Stimulated activated CD4-positive, alpha-beta T cell treated with anti-CD3 and anti-CD28 coated beads, Interleukin-1b, Interleukin-23, amount 100 ng/mL, for 1 hour (primary cell): ENCODE measurements around the gene GPANK1.
A peak's percentile ranks its signal among the peaks of the same experiment; 100 is the strongest.

Source experiments
- DNase-seq, 2 donors: peaks; one replicate each; pipeline ENCODE4 v3.0.0-alpha.2; 2020; ENCODE audit warnings: low read depth in 2 of 2

The GPANK1 gene

DNA sequence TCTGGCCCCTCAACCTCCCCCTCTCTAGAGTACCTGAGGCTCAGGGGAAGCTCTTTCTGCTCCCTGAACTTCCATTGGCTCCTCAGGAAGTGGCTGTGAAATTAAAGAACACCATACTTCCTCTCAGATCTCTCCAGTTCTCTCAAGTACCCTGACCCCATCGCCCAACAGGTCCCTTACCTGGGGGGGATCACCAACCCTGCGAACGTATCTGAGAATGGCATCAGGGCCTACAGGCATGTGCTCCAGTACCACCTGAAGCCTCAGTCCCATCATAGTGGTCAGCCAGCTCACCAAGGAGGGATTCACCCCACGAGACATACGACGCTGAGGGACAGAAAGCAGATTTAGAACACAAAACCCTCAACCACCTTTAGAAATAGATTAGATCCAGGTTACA lies 24.2 kb downstream of the GPANK1 start:
- no peak for DNase-seq

DNA sequence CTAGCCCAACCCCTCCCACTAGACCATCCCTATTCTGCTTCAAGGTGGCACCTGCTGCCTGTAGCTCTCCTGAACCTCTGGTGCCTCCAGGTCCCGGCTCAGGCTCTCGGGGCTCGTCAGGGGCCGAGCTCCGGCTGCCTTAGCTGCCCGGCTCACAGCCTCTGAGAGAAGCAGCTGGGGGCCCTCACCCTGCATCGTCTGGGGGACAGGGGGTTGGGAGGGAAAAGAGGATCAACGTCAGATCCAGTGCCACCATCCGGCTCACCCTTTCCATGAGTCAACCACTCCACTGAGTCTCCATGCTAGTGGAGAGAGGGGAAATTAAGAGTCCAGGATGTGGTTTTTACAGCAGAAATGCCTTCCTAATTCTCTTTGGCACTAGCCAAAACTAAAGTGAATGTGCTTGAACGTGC lies 25.3 kb downstream of the GPANK1 start:
- DNase-seq, result no peak

DNA sequence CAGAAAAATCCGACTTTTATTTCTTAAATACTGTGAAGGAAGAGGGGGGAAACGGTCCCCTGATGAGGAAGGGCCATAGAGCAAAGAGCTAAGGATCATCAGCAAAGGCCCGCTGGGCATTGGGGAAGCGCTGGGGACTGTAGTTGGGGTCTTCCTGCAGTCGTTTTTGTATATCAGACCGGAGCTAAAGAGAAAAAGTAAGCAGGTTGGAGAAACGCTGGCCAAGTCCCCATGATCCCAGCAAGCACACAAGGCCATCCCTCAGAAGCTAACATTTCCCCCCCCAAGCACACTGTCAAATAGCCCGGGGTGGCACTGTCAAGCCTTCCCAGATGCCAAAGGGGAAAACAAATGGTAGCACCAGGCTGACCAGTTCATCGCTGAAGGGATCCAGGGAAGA lies 25.8 kb downstream of the GPANK1 start:
- no peak for DNase-seq

DNA sequence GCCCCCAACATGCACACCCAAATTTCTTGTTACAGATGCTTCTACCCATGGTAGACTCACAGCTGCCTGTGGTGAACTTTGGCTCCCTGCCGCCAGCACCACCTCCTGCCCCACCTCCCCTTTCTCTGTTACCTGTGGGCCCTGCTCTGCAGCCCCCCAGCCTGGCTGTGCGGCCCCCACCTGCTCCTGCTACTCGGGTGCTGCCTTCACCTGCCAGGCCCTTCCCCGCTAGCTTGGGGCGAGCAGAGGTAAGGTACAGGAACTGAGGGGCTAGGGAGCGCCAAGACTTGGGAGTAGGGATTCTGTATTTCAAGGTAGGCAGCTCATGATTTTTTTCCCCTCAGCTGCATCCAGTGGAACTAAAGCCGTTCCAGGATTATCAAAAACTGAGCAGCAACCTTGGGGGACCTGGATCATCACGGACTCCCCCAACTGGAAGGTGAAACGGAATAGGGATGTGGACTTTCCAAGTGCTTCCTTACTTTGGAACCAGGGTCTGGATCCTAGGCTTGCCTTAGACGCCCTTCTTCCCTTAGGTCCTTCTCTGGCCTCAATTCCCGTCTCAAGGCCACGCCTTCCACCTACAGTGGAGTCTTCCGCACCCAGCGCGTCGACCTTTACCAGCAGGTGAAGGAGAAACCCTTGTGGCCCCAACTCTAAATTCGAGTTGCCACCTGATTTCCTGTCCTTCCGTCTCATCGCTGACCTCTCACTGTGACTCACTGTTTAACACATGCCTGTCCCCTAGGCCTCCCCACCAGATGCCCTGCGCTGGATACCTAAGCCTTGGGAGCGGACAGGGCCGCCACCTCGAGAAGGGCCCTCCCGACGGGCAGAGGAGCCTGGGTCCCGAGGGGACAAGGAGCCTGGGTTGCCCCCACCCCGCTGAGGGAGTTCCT lies 27.9 kb downstream of the GPANK1 start:
- DNase-seq, result no peak

DNA sequence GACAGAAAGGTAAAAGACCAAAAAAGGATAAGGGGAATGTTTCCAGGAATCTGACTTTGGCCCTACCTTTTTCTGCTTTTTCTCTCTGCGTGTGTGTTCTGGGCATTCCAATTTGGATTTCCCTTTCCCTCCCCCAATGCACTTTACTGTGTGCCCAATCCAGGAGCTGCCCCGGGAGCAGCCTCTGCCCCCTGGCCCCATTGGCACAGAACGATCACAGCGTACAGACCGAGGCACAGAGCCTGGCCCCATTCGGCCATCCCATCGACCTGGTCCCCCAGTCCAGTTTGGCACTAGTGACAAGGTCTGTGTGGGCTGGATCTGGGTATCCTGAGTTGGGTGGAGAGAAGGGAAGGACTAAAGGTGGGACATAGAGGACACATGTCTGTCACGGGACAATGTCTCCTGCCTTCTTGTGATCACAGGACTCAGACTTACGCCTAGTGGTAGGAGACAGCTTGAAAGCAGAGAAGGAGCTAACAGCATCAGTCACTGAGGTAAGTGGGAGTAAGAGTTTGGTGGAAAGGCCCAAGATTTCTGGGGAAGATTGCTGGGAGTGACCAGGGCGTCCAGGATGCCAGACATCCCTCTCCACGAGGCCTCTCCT lies 29.7 kb downstream of the GPANK1 start:
- no peak for DNase-seq

DNA sequence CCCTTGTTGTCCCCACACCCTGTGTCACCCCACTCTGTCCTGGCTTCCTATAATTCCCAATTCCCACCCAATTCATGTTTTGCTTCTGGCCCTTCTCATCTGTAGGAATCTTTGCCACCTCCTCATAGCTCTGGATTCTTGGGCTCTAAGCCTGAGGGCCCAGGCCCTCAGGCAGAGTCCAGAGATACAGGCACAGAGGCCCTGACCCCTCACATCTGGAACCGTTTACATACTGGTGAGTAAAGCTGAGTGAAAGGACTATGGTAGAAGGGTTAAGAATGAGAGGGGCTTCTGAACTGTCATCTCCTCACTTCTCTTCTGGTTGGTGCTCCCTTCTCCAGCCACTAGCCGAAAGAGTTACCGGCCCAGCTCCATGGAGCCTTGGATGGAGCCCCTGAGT lies 30.7 kb downstream of the GPANK1 start:
- DNase-seq, result no peak

DNA sequence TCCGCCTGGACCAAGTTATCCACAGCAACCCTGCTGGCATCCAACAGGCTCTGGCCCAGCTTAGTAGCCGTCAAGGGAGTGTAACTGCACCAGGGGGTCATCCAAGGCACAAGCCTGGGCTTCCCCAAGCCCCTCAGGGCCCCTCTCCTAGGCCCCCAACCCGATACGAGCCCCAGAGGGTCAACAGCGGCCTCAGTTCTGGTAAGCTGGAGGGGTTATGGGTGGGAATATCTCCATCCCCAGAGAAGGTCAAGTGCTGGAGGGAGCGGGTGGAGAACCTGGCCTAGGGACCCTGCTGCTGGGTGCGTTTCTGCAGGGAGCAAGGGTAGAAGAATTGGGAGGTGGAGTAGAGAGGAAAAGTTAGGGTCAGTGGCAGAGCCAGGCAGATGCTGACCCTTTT lies 31.4 kb downstream of the GPANK1 start:
- DNase-seq, result no peak

DNA sequence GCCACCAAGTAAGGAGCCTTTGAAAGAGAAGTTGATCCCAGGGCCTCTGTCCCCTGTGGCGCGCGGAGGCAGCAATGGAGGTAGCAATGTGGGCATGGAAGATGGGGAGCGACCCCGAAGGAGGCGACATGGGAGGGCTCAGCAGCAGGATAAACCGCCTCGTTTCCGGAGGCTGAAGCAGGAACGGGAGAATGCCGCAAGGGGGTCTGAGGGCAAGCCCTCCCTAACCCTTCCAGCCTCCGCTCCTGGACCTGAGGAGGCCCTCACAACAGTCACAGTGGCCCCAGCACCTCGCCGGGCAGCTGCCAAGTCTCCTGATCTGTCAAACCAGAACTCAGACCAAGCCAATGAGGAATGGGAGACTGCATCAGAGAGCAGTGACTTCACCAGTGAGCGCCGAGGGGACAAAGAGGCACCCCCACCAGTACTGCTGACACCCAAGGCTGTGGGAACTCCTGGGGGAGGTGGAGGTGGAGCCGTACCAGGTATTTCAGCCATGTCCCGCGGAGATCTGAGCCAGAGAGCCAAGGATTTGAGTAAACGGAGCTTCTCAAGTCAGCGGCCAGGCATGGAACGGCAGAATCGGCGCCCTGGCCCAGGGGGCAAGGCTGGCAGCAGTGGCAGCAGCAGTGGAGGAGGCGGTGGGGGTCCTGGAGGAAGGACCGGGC lies 32.4 kb downstream of the GPANK1 start:
- no peak for DNase-seq

DNA sequence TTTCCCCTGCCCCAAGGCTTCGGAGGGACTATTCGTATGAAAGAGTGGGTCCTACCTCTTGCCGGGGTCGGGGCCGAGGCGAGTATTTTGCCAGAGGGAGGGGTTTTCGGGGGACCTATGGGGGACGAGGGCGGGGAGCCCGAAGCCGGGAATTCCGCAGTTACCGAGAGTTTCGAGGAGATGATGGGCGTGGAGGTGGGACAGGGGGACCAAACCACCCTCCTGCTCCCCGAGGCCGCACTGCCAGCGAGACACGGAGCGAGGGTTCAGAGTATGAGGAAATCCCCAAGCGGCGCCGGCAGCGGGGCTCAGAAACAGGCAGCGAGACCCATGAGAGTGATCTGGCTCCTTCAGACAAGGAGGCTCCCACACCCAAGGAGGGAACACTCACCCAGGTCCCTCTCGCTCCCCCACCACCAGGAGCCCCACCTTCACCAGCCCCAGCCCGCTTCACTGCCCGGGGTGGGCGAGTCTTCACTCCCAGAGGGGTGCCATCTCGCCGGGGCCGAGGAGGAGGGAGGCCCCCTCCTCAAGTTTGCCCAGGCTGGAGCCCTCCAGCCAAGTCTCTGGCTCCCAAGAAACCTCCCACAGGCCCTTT lies 33.0 kb downstream of the GPANK1 start:
- DNase-seq, result no peak

DNA sequence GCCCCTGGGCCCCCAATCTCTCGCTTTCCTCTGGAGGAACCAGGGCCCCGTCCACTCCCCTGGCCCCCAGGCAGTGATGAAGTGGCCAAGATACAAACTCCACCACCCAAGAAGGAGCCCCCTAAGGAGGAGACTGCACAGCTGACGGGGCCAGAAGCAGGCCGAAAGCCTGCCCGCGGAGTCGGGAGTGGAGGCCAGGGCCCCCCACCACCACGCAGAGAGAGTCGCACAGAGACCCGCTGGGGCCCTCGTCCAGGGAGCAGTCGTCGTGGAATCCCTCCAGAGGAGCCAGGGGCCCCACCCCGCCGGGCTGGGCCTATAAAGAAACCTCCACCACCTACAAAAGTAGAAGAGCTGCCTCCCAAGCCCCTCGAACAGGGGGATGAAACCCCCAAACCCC lies 33.6 kb downstream of the GPANK1 start:
- DNase-seq, result no peak

DNA sequence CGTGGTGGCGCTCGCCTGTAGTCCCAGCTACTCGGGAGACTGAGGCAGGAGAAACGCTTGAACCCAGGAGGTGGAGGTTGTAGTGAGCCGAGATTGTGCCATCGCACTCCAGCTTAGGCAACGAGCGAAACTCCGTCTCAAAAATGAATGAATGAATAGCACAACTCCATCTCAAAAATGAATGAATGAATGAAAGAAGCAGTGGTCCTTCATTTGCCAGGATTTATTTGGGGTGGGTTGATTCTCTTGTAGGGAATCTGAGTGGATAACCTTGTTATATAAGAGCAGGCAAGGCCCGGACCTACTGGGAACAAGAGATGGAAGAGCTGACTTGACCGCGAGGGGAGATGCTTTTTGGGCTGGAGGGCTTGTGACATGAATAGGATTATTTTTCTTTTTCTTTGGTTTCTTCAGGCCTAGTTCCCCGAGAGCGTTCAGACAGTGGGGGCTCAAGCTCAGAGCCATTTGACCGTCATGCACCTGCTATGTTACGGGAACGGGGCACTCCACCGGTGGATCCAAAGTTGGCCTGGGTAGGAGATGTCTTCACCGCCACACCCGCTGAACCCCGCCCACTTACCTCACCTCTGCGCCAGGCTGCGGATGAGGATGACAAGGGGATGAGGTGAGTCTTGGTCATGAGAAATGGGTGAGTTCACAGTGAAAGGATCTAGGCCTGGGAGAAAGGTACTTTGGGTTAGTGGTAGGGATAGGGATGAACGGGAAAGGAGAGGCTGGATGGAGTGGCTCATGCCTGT lies 34.4 kb downstream of the GPANK1 start:
- no peak for DNase-seq

DNA sequence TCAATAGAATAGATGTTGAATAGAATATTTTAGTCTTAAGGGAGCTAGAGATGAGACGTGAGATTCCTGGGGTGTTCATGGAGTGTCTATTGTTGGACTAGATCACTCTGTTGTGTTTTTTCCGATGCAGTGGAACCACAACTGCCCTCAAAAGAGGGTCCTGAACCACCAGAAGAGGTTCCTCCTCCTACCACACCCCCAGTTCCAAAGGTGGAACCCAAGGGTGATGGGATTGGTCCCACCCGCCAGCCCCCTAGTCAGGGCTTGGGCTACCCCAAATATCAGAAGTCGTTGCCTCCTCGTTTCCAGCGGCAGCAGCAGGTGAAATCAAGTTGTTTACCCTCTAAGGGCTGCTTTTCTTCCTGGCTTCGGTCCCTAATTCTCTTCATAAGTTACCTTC lies 35.8 kb downstream of the GPANK1 start:
- DNase-seq, result no peak

DNA sequence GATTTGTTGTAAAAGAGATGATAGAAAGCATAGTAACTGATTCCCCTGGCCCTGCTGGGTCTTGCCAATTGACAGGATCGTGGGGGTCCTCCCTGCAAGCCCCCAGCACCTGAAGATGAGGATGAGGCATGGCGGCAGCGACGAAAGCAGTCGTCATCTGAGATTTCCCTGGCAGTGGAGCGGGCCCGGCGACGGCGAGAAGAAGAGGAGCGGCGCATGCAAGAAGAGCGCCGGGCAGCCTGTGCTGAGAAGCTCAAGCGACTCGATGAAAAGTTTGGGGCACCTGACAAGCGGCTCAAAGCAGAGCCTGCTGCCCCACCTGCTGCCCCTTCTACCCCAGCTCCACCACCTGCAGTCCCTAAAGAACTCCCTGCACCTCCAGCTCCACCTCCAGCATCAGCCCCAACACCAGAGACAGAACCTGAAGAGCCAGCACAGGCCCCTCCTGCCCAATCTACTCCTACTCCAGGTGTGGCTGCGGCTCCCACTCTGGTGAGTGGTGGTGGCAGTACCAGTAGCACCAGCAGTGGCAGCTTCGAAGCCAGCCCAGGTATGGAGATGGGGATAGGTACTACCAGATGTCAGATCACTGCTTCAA lies 37.0 kb downstream of the GPANK1 start:
- DNase-seq, result no peak

DNA sequence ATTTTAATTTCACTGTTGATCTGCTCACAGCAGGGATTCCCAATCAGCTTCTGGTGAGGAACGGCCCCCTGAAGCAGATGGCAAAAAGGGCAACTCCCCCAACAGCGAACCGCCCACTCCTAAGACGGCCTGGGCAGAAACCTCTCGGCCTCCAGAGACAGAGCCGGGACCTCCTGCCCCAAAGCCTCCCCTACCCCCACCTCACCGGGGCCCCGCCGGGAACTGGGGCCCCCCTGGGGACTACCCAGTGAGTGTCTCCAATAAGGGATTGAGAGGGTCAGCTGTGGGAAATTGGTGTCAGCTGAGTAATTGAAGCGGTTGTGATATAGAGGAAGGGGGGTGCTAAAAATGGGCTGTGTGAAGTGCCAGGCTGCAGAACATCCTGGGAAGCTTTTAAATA lies 37.8 kb downstream of the GPANK1 start:
- DNase-seq, result no peak

DNA sequence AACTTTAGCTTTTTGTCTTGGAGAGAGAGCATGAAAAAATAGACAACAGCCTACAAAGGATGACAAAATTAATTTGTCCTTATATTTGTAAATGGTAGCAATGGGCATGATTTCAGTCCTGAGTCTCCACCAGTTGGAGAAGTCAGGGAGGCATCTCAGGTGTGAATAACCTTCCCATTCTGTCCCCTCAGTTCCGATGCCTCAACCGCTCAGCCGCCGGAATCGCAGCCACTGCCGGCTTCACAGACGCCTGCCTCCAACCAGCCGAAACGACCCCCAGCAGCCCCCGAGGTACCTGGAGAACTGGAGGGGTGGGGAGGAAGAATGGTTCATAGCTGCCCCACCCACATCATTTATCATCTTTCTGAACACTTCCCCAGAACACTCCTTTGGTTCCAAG lies 40.7 kb downstream of the GPANK1 start:
- no peak for DNase-seq

DNA sequence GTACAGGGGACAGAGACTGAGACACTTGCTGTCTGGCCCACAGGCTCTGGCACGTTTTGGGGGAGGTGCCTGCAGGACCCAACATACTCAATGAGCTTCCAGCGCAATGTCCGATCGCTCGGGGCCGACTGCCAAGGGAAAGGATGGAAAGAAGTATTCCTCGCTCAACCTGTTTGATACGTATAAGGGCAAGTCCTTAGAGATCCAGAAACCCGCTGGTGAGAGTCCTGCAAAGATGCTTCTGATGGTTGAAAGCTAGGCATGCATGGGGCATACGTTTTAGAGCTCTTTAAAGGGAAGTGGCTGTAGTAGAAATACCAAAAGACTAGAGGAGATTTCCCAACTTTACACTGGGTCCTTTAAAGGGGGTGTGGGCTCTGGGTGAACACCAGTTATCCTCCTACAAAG lies 42.1 kb downstream of the GPANK1 start:
- DNase-seq, result no peak

DNA sequence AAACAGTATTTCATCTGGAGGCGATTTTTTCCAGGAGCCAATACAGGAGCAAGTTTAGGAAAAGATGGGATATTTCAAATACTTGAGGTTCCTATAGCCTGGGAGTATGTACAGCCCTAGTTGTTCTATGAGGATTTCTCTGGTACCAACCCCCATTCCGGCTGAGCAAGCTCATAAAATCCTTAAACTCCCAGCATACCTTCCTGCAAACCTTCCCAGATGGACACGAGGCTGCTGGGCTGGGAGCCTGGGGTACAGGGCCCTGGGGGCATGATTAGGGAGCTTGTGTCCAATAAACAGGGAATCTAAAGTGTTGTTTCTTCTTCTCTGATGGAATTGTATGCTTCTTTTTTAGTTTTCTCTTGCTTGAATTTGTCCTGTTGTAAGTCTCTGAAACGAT lies 42.8 kb downstream of the GPANK1 start:
- DNase-seq, result no peak

DNA sequence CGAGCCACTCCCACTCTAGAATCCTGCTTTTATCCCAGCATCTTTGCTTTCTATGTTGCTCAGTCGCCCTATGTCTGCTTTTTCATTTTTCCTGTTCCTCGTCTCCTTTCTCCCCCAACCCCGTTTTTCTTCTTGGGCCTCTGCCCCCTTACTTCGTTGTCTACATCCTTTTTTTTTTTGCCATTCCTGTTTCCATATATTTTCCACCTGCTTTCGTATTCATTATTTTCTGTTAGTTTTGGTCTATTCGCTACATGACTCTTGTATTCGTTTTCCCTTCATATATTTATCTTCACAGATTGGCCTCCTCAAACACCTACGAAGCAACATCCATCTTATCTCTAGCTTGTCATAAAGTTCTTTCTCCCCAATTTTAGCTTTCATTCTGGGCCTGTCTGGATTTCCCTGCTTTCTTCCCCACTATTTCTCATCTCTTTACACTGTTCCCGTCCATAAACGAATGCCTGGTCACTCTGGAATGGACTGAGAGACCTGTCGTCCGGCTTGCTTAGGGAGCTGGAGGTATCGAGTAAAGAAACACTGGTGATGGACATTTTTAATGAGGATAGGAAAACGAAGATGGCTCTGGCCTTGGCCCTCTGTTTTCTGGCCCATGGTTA lies 43.4 kb downstream of the GPANK1 start:
- DNase-seq, result no peak

DNA sequence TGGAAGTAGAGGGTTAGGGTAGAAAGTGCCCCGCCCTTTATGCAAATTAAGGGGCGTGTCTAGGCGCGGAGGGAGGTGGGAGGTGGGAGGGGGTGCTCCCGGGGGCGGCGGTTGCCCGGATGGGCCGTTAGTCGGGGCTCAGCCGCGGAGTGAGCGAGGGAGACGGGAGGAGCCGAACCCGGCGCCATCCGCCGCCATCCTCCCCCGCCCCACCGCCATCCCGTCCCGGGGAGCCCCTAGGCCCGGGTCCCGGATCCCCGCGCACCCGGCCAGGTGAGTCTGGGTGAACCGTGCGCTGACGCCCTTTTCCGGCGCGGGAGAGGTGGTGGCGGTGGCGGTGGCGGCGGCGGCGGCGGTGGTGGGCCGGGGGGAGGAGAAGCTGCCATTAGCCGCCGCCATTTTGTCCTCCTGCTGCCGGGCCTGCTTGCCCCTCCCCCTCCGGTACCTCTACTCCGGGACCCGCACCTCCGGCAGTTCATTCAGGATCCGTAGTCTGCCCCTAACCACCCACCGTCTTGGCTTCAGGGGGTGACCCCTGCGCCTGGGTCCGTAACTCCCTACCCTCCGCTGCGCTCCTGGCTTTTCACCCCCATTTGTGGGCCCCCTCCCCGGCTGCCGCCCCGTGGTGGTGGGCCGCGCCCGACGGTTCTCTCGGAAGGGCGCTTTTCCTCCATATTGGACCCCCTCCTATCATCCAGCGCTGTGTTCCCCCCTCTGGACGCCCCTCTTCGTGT lies 44.0 kb downstream of the GPANK1 start, which contains the start of gene PRRC2A:
TSS of gene PRRC2A (plus strand) at position 130 of the 734 bp plus-strand sequence. CDS start 2,075 bp downstream, outside the sequence.
- peak in 1 of 2 donors; percentile 94 for DNase-seq
